GM18498 (cell line): ENCODE data around the gene CCNL2.
"Not testable (repeated sequence)": the region's sequence is repeated elsewhere in the genome, so short reads cannot be mapped to it uniquely, and the experiment has no call there.

ENCODE experiments used
- ATAC-seq: cut with Tn5 transposase; IDR thresholded peaks from one replicate; pipeline ENCODE4 v1.9.1; 2021; ENCODE audit warnings: mild to moderate bottlenecking, moderate library complexity; ENCODE audit not compliant: unreplicated experiment

The CCNL2 gene

GRCh38 chr1:1432951-1433803, 34.0 kb upstream of the CCNL2 start:
- ATAC-seq, result no peak

GRCh38 chr1:1432274-1432950, 33.3 kb upstream of the CCNL2 start:
- ATAC-seq, result no peak

- no peak for ATAC-seq
These were observed 32.7 kb upstream of the CCNL2 start for GRCh38 chr1:1431845-1432273.

- no peak for ATAC-seq
These were observed 32.1 kb upstream of the CCNL2 start for GRCh38 chr1:1430992-1431844.

GRCh38 chr1:1430114-1430982, 31.2 kb upstream of the CCNL2 start:
- ATAC-seq, result no peak

GRCh38 chr1:1429671-1430073, 30.5 kb upstream of the CCNL2 start:
- ATAC-seq, result no peak

- ATAC-seq, result not testable (repeated sequence)
These were observed 29.8 kb upstream of the CCNL2 start for GRCh38 chr1:1428967-1429366.

- no peak for ATAC-seq
These were observed 29.0 kb upstream of the CCNL2 start for GRCh38 chr1:1428174-1428573.

- ATAC-seq, result no peak
These were observed 28.6 kb upstream of the CCNL2 start for GRCh38 chr1:1427820-1428148.

- ATAC-seq, result no peak
These were observed 28.1 kb upstream of the CCNL2 start for GRCh38 chr1:1427106-1427819.

GRCh38 chr1:1426496-1427105, 27.5 kb upstream of the CCNL2 start:
- no peak for ATAC-seq

GRCh38 chr1:1425753-1426495, 26.8 kb upstream of the CCNL2 start:
- ATAC-seq, result no peak

- ATAC-seq, result no peak
These were observed 26.3 kb upstream of the CCNL2 start for GRCh38 chr1:1425426-1425752.

- ATAC-seq, result no peak
These were observed 25.6 kb upstream of the CCNL2 start for GRCh38 chr1:1424707-1425106.

- no peak for ATAC-seq
These were observed 24.1 kb upstream of the CCNL2 start for GRCh38 chr1:1423245-1423597.

- no peak for ATAC-seq
These were observed 23.5 kb upstream of the CCNL2 start for GRCh38 chr1:1422465-1423244.

- no peak for ATAC-seq
These were observed 22.9 kb upstream of the CCNL2 start for GRCh38 chr1:1421907-1422464.
